IPS-15b (cell line): ENCODE measurements around the gene CCDC194.

Source experiments
- H3K27me3 ChIP-seq: one replicate; pipeline ENCODE4 v1.6.1; 2013; ENCODE audit warnings: low read length; ENCODE audit not compliant: control insufficient read depth, insufficient read depth
- H3K36me3 ChIP-seq: one replicate; pipeline ENCODE4 v1.6.1; 2013; ENCODE audit warnings: low read length; ENCODE audit not compliant: control insufficient read depth, insufficient read depth
- H3K4me1 ChIP-seq: one replicate; pipeline ENCODE4 v1.6.1; 2013; ENCODE audit warnings: mild to moderate bottlenecking, low read length; ENCODE audit not compliant: control insufficient read depth, insufficient read depth
- H3K4me3 ChIP-seq: one replicate; pipeline ENCODE4 v1.5.1; 2013; ENCODE audit warnings: low read depth, low read length
- H3K9ac ChIP-seq: one replicate; pipeline ENCODE4 v1.6.1; 2013; ENCODE audit warnings: low read depth, mild to moderate bottlenecking, low read length
- H3K9me3 ChIP-seq: one replicate; pipeline ENCODE4 v1.6.1; 2013; ENCODE audit warnings: mild to moderate bottlenecking, low read length; ENCODE audit not compliant: control insufficient read depth, insufficient read depth

CCDC194 gene

GRCh38 chr19:17357724-17358123 lies 36.3 kb downstream of the CCDC194 start:
- Histone ChIP-seq H3K36me3 (no peaks in the 10 kb centered on the region), H3K9ac (no peak overlapping the region)

GRCh38 chr19:17357078-17357666 lies 36.8 kb downstream of the CCDC194 start:
- Histone ChIP-seq H3K9me3 (no peaks in the 10 kb centered on the region), H3K9ac (no peak overlapping the region), H3K27me3 (no peaks in the 10 kb centered on the region), H3K36me3 (no peaks in the 10 kb centered on the region), H3K4me1 (no peaks in the 10 kb centered on the region), H3K4me3 (no peak overlapping the region)

More at GRCh38 chr19:17357724-17358123, 36.3 kb downstream of the CCDC194 start:
- Histone ChIP-seq H3K27me3 (no peaks in the 10 kb centered on the region), H3K9me3 (no peaks in the 10 kb centered on the region), H3K4me3 (no peak overlapping the region), H3K4me1 (no peaks in the 10 kb centered on the region)

- H3K36me3 ChIP-seq = no peaks in the 10 kb centered on the region
- no peaks in the 10 kb centered on the region for H3K27me3 ChIP-seq
- peaks cover 5% of the 10 kb centered on the region for H3K4me1 ChIP-seq
- no peaks in the 10 kb centered on the region for H3K9me3 ChIP-seq
- H3K4me3 ChIP-seq = no peak overlapping the region
- H3K9ac ChIP-seq = no peak overlapping the region
Measured at GRCh38 chr19:17353386-17353785, 40.6 kb downstream of the CCDC194 start.

GRCh38 chr19:17352608-17353280 lies 41.3 kb downstream of the CCDC194 start:
- Histone ChIP-seq H3K4me3 (no peak overlapping the region), H3K9me3 (no peaks in the 10 kb centered on the region), H3K4me1 (peaks cover 5% of the 10 kb centered on the region), H3K9ac (no peak overlapping the region), H3K27me3 (no peaks in the 10 kb centered on the region), H3K36me3 (no peaks in the 10 kb centered on the region)

GRCh38 chr19:17351815-17352435 lies 42.1 kb downstream of the CCDC194 start:
- Histone ChIP-seq H3K27me3 (no peaks in the 10 kb centered on the region), H3K9ac (no peak overlapping the region), H3K4me3 (no peak overlapping the region), H3K9me3 (no peaks in the 10 kb centered on the region), H3K4me1 (peaks cover 5% of the 10 kb centered on the region), H3K36me3 (no peaks in the 10 kb centered on the region)

GRCh38 chr19:17348700-17349099 lies 45.3 kb downstream of the CCDC194 start:
- Histone ChIP-seq H3K9ac (peak overlapping the region; percentile 65), H3K9me3 (no peaks in the 10 kb centered on the region), H3K4me1 (peaks cover 7% of the 10 kb centered on the region)

GRCh38 chr19:17347877-17348276 lies 46.1 kb downstream of the CCDC194 start:
- peaks cover 2% of the 10 kb centered on the region for H3K36me3 ChIP-seq
- H3K4me1 ChIP-seq = peaks cover 7% of the 10 kb centered on the region
- H3K27me3 ChIP-seq = no peaks in the 10 kb centered on the region
- H3K9me3 ChIP-seq = no peaks in the 10 kb centered on the region
- H3K9ac ChIP-seq = no peak overlapping the region
- H3K4me3 ChIP-seq = no peak overlapping the region

More at GRCh38 chr19:17348700-17349099, 45.3 kb downstream of the CCDC194 start:
- Histone ChIP-seq H3K27me3 (no peaks in the 10 kb centered on the region), H3K4me3 (no peak overlapping the region), H3K36me3 (no peaks in the 10 kb centered on the region)

- Histone ChIP-seq H3K4me1 (peaks cover 7% of the 10 kb centered on the region), H3K9ac (no peak overlapping the region), H3K4me3 (no peak overlapping the region)
Measured at GRCh38 chr19:17347361-17347760, 46.6 kb downstream of the CCDC194 start.

GRCh38 chr19:17346109-17346671 lies 47.8 kb downstream of the CCDC194 start:
- Histone ChIP-seq H3K4me1 (peaks cover 7% of the 10 kb centered on the region), H3K4me3 (no peak overlapping the region), H3K9ac (no peak overlapping the region)

More at GRCh38 chr19:17347361-17347760, 46.6 kb downstream of the CCDC194 start:
- Histone ChIP-seq H3K27me3 (no peaks in the 10 kb centered on the region), H3K36me3 (peaks cover 2% of the 10 kb centered on the region), H3K9me3 (no peaks in the 10 kb centered on the region)

GRCh38 chr19:17341845-17342244 lies 52.2 kb downstream of the CCDC194 start:
- H3K4me1 ChIP-seq = peaks cover 4% of the 10 kb centered on the region
- no peaks in the 10 kb centered on the region for H3K9me3 ChIP-seq
- H3K27me3 ChIP-seq = no peaks in the 10 kb centered on the region
- H3K9ac ChIP-seq = no peak overlapping the region
- peaks cover 12% of the 10 kb centered on the region for H3K36me3 ChIP-seq
- no peak overlapping the region for H3K4me3 ChIP-seq

More at GRCh38 chr19:17346109-17346671, 47.8 kb downstream of the CCDC194 start:
- no peaks in the 10 kb centered on the region for H3K27me3 ChIP-seq
- no peaks in the 10 kb centered on the region for H3K9me3 ChIP-seq
- H3K36me3 ChIP-seq = peaks cover 7% of the 10 kb centered on the region

- H3K9ac ChIP-seq = no peak overlapping the region
- H3K4me3 ChIP-seq = no peak overlapping the region
- H3K27me3 ChIP-seq = no peaks in the 10 kb centered on the region
Measured at GRCh38 chr19:17341386-17341785, 52.6 kb downstream of the CCDC194 start.

More at GRCh38 chr19:17341386-17341785, 52.6 kb downstream of the CCDC194 start:
- no peaks in the 10 kb centered on the region for H3K9me3 ChIP-seq
- peaks cover 3% of the 10 kb centered on the region for H3K4me1 ChIP-seq
- peaks cover 12% of the 10 kb centered on the region for H3K36me3 ChIP-seq
